Measurements from ENCODE around the gene TMPRSS7.

The TMPRSS7 gene

DNA sequence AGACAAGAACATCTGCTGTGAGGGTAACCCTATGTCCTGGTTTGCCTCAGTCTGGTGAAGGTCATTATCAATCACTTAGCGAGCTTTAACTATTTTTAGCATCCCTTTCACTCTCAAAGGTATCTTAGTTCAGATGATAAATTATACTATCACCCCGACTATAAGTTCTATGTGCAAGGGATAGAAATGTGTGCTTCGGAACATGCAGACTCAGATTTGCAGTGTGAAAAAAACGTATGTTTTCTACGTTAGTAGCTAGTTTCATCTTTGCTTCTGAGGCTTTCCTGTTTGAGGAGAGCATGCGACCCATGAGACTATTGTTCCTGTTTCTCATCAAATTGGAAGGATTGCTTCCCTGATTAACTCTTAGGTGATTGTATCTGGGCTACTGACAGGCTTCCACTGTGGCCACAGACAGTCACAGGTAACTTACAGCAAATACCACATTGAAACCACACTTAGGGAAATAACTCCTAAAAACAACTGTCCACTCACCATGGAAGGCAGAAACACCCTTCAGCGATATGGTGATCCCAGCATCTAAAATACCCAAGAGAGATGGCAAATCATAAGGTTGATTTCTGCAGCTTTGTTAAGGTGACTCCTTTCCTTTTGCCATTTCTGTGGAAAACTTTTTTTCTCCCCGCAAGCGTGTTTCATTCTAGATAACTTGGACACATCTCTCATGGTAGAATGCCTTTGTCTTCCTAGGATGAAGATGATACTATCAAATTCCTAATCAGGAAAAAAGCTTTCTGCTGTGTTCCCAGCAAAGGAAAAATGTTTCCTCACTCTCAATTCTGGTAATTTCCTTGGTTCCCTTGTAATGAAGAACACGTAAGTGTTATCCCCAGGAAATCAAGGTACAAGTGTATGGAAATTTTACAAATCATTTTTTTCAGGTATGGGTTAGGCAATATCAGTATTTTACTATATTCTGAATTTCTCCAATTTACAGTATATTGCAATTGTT lies 93.3 kb downstream of the TMPRSS7 start:
- no peaks in the 10 kb centered on the region for H3K36me3 ChIP-seq (ENCODE audit: control insufficient read depth, insufficient read depth, low read length)
- no CpG with 5 or more reads among the region's 10 CpGs for WGBS (ENCODE audit: insufficient coverage, insufficient read length)
- no peak for DNase-seq (ENCODE audit: low read depth, low spot score)
- H3K27ac ChIP-seq (ENCODE audit: low read length), result no peak overlapping the region
- no peak overlapping the region for H3K4me3 ChIP-seq (ENCODE audit: low read length)
- no peaks in the 10 kb centered on the region for H3K27me3 ChIP-seq (ENCODE audit: control insufficient read depth, insufficient read depth, low read length)
- H3K9me3 ChIP-seq (ENCODE audit: control insufficient read depth, insufficient read depth, low read length), result no peaks in the 10 kb centered on the region
- H3K4me1 ChIP-seq (ENCODE audit: control insufficient read depth, insufficient read depth, low read length), result no peaks in the 10 kb centered on the region; the same call in 1 of the 2 replicates

DNA sequence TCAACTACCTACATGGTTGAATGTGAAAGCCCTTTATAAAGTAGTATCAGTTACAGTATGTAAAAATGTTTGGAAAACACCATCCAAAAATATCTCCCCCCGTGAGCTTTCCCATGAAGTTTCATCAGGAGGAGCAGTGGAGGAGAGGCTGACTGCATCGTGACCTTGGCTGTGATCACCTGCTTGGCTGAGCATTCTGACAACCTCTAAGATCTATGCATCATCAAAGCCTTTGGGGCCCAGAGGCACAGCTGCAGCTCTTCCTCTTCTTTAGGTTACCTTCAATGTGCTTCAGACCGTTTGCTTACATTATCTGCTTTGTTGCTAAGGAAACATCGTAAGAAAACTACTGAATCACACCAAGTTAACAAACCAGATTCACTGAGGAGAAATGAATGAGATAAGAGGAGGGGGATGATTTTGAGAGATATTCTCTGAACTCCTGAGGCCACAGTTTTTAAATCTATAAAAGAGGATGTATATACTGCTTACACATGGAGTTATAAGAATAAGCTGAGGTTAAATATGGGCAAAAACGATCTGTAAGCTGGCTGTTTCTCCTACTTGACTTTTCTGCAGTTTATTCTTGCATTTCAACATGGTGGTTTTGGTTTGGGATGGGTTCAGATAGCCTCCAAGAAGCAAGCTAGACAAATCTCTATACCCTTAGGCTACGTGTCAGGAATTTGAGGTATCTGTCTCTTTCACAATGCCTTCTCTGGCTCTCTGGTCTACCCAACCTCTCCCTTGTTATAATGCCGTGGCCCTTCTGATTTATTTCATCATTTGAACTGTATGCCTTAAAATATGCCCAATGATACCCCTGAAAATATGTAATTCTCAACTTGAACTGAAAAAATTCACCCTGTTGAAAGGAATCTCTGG lies 94.5 kb downstream of the TMPRSS7 start:
- Histone ChIP-seq H3K4me3 (ENCODE audit: low read length) (no peak overlapping the region), H3K9me3 (ENCODE audit: control insufficient read depth, insufficient read depth, low read length) (no peaks in the 10 kb centered on the region), H3K4me1 (ENCODE audit: control insufficient read depth, insufficient read depth, low read length) (no peaks in the 10 kb centered on the region; the same call in 1 of the 2 replicates), H3K27me3 (ENCODE audit: control insufficient read depth, insufficient read depth, low read length) (no peaks in the 10 kb centered on the region), H3K27ac (ENCODE audit: low read length) (no peak overlapping the region), H3K36me3 (ENCODE audit: control insufficient read depth, insufficient read depth, low read length) (no peaks in the 10 kb centered on the region)
- DNase-seq (ENCODE audit: low read depth, low spot score), result no peak
- WGBS (ENCODE audit: insufficient coverage, insufficient read length), result no CpG with 5 or more reads among the region's 7 CpGs

DNA sequence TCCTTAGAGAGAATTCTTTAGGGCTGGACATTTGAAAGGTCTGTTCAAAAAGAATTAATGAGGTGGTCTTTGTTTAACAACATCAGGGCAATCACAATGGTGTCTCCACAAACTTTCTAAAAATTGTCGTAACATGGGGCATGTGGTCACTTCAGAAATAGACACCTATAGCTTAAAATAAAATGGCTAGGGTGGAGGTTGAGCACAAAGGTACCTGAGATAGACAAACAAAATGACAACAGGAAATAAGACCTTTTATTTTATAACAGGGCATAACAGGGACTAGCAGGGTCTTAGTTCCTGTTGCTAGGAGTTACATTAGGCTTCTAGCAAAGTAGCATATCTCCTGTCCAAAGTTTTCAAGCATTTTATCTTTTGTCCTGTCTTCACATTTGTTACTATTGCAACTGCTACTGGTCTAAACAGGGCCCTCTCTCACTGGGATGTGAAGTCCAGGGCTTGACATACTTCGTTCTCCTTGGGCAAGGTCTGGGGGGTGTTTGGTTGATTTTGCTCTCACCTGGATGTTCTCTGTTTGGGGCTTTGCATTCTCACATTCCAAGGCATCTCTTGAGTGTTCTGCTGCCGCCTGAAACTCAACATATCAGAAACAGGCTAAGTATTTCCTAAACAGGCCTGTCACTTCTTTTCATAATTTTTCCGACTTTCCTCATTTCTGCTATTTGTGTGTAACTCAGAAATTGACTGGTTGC lies 95.5 kb downstream of the TMPRSS7 start:
- Histone ChIP-seq H3K27ac (ENCODE audit: low read length) (no peak overlapping the region), H3K4me1 (ENCODE audit: control insufficient read depth, insufficient read depth, low read length) (no peaks in the 10 kb centered on the region; the same call in 1 of the 2 replicates), H3K27me3 (ENCODE audit: control insufficient read depth, insufficient read depth, low read length) (no peaks in the 10 kb centered on the region), H3K4me3 (ENCODE audit: low read length) (no peak overlapping the region), H3K9me3 (ENCODE audit: control insufficient read depth, insufficient read depth, low read length) (no peaks in the 10 kb centered on the region), H3K36me3 (ENCODE audit: control insufficient read depth, insufficient read depth, low read length) (no peaks in the 10 kb centered on the region)
- no CpG with 5 or more reads among the region's 4 CpGs for WGBS (ENCODE audit: insufficient coverage, insufficient read length)
- no peak for DNase-seq (ENCODE audit: low read depth, low spot score)

DNA sequence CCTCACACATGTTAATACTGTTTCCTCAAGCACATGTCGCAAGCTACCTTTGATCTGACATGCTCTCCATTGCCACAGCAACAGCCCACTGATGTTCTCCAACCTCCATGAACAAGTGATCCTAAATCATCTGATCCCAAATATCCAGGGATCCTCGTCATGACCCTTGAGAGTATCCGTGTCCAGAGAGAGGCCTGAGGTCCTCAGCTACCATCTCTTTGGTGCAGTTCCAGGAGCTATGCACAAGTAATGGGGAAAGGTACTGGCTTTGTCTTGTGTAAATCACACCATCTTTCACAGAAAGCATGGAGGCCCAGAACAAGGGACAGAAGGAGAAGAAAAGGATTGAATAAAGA lies 96.1 kb downstream of the TMPRSS7 start:
- no peak overlapping the region for H3K4me3 ChIP-seq (ENCODE audit: low read length)
- H3K4me1 ChIP-seq (ENCODE audit: control insufficient read depth, insufficient read depth, low read length), result no peaks in the 10 kb centered on the region; the same call in 1 of the 2 replicates
- H3K36me3 ChIP-seq (ENCODE audit: control insufficient read depth, insufficient read depth, low read length), result no peaks in the 10 kb centered on the region
- no peak for DNase-seq (ENCODE audit: low read depth, low spot score)
- H3K27me3 ChIP-seq (ENCODE audit: control insufficient read depth, insufficient read depth, low read length), result no peaks in the 10 kb centered on the region
- no CpG with 5 or more reads among the region's 3 CpGs for WGBS (ENCODE audit: insufficient coverage, insufficient read length)
- H3K9me3 ChIP-seq (ENCODE audit: control insufficient read depth, insufficient read depth, low read length), result no peaks in the 10 kb centered on the region
- H3K27ac ChIP-seq (ENCODE audit: low read length), result no peak overlapping the region
